PC-3 (cell line): ENCODE data around the gene MRPL40.

Experiments
- EZH2 ChIP-seq: fragments of 300-600 bp; sonication (generic); IDR thresholded peaks from one replicate; pipeline ENCODE4 v1.6.1; 2017; ENCODE audit warnings: antibody characterized with exemption, mild to moderate bottlenecking, low read length; ENCODE audit not compliant: unreplicated experiment
- EZH2phosphoT487 ChIP-seq: fragments of 300-600 bp; sonication (generic); IDR thresholded peaks from 2 replicates; pipeline ENCODE4 v1.6.1; 2018; ENCODE audit warnings: mild to moderate bottlenecking, antibody characterized with exemption, low read length, borderline replicate concordance
- TF ChIP-seq, protein P1 (sequence below): fragments of 300-600 bp; sonication (generic); conservative IDR thresholded peaks from 2 replicates; pipeline ENCODE4 v1.5.1; 2017; ENCODE audit warnings: antibody characterized with exemption, low read depth, mild to moderate bottlenecking, low read length

DNA sequence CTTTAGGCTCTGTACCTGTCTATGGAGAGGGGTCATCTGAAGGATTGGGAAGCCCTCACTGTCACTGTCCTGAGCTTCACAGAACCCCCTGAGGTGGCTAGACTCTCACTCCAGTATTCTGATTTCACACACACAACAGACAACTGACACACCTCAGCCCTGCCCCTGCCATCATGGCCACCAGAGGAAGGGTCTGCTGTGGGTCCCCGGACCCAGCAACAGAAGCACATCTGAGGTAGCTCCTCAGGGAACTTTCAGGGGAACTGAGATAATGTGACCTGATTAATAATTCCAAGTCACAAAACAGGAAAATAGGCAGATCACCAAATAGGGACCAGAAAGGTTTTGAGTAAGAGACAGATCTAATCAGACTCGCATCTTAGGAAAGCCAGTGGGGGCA lies 22.7 kb downstream of the MRPL40 start:
- TF ChIP-seq, protein P1, sequence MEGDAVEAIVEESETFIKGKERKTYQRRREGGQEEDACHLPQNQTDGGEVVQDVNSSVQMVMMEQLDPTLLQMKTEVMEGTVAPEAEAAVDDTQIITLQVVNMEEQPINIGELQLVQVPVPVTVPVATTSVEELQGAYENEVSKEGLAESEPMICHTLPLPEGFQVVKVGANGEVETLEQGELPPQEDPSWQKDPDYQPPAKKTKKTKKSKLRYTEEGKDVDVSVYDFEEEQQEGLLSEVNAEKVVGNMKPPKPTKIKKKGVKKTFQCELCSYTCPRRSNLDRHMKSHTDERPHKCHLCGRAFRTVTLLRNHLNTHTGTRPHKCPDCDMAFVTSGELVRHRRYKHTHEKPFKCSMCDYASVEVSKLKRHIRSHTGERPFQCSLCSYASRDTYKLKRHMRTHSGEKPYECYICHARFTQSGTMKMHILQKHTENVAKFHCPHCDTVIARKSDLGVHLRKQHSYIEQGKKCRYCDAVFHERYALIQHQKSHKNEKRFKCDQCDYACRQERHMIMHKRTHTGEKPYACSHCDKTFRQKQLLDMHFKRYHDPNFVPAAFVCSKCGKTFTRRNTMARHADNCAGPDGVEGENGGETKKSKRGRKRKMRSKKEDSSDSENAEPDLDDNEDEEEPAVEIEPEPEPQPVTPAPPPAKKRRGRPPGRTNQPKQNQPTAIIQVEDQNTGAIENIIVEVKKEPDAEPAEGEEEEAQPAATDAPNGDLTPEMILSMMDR: no peak
- TF ChIP-seq EZH2: no peak
- TF ChIP-seq EZH2phosphoT487: no peak
